Spleen (tissue), 11 donors: Measurements from ENCODE around the gene WDR70. TPM values are rescaled to one million over a fixed set of nuclear protein-coding genes. Genes with fewer than 3 reads are reported as not detected.

ENCODE experiments used
- DNase-seq: peaks from one replicate; pipeline ENCODE4 v3.0.0-alpha.2; 2020
- H3K27ac ChIP-seq, 8 donors: fragments of 200-600 bp; sonication (generic) in 7 of 8; 1 replicate in 4 of 8; 2 replicates in 4 of 8; pipeline versions ENCODE4 v1.5.0 to v1.8.0; 2016 to 2021; ENCODE audit warnings: inconsistent platforms in 4 of 8, mild to moderate bottlenecking in 4 of 8, moderate library complexity in 1 of 8
- H3K27me3 ChIP-seq, 7 donors: fragments of 200-600 bp; sonication (generic) in 6 of 7; replicated peaks in 1 of 7; 1 replicate in 4 of 7; 2 replicates in 3 of 7; pipeline versions ENCODE4 v1.5.0 to v1.8.0; 2016 to 2021; ENCODE audit warnings: inconsistent platforms in 3 of 7, mild to moderate bottlenecking in 1 of 7
- H3K36me3 ChIP-seq, 6 donors: fragments of 200-600 bp; sonication (generic) in 5 of 6; 1 replicate in 4 of 6; 2 replicates in 2 of 6; pipeline versions ENCODE4 v1.5.0 to v1.8.0; 2016 to 2021; ENCODE audit warnings: inconsistent platforms in 2 of 6
- H3K4me1 ChIP-seq, 6 donors: fragments of 200-600 bp; sonication (generic) in 5 of 6; 1 replicate in 3 of 6; 2 replicates in 3 of 6; pipeline versions ENCODE4 v1.5.0 to v1.8.0; 2016 to 2021; ENCODE audit warnings: inconsistent platforms in 3 of 6
- H3K4me3 ChIP-seq, 8 donors: fragments of 200-600 bp; sonication (generic) in 7 of 8; 1 replicate in 4 of 8; 2 replicates in 4 of 8; pipeline versions ENCODE4 v1.5.0 to v1.8.0; 2016 to 2021; ENCODE audit warnings: inconsistent platforms in 4 of 8, mild to moderate bottlenecking in 4 of 8, moderate library complexity in 2 of 8
- H3K9me3 ChIP-seq, 8 donors: fragments of 200-600 bp; sonication (generic) in 7 of 8; 1 replicate in 4 of 8; 2 replicates in 4 of 8; pipeline versions ENCODE4 v1.5.0 to v1.8.0; 2016 to 2021; ENCODE audit warnings: inconsistent platforms in 4 of 8
- POLR2A ChIP-seq, 3 donors: fragments of 450-650 bp; IDR thresholded peaks; one replicate each; pipeline ENCODE4 v1.5.1; 2017; ENCODE audit warnings: antibody characterized with exemption in 3 of 3, mild to moderate bottlenecking in 1 of 3
- POLR2AphosphoS5 ChIP-seq, 3 donors: sonication (generic); formaldehyde crosslinking; IDR thresholded peaks; one replicate each; pipeline ENCODE4 v1.5.1; 2017; ENCODE audit warnings: antibody characterized with exemption in 3 of 3
- WGBS, 5 donors: extraction: QIAGEN DNeasy Blood & Tissue Kit in 3 of 5; methylation state at CpG; one replicate each; pipeline versions ENCODE4 v1.1.5 to v1.1.7; 2013 to 2018; 5-methylcytosine and 5-hydroxymethylcytosine counted together
- intact Hi-C: fragments of 100-400 bp; cut with DNase I; formaldehyde crosslinking; loops from one replicate; pipeline ENCODE4 v1.15.0; 2023; ENCODE audit warnings: low total_unique reads
- polyA plus RNA-seq, 3 donors: library from polyadenylated mRNA; stranded (reverse); fragments of 200-250 nt; gene quantifications; one replicate each; pipeline ENCODE4 v1.2.1, GENCODE V29; 2013
- total RNA-seq, 7 donors: library from RNA; depleted of rRNA in 3 of 7; stranded (reverse); fragments of >200 nt in 3 of 7; fragmentation: NEBNext Ultra II Directional in 4 of 7; extraction: Animal tissue kit (Norgen Biotek cat#: 25700) in 4 of 7; gene quantifications; one replicate each; pipeline versions ENCODE4 v1.1.0 to v1.2.1, GENCODE V29; 2016 to 2021
- TF ChIP-seq, protein P1 (sequence below), 11 experiments: fragments of 200-600 bp in 7 of 11; fragments of 450-650 bp in 4 of 11; sonication (generic) in 4 of 11; IDR thresholded peaks in 8 of 11; conservative IDR thresholded peaks in 3 of 11; 1 replicate in 7 of 11; 2 replicates in 4 of 11; pipeline versions ENCODE4 v1.4.0 to v1.8.0; 2016 to 2021; ENCODE audit warnings: antibody characterized with exemption in 11 of 11, inconsistent platforms in 4 of 11, mild to moderate bottlenecking in 1 of 11
- donor health status: healthy with polysubstance abuse.
- donor health status: DM: no; HTN: no; CAD: no; lungs with moderate emphysema.
- donor health status: DM: no; HTN: no; CAD: no.
- donor health status: Bipolar disorder and iron deficiency.
- donor health status: healthy.
- donor health status: DM: no; HTN: no; CAD: no.
- donor health status: DM: yes; HTN: yes; CAD: no.

The WDR70 gene
- total and polyA plus RNA-seq, 10 donors = 24.7 to 51.7 (median 33.4) TPM

GRCh38 chr5:37709020-37709419, 329.9 kb downstream of the WDR70 start:
- Histone ChIP-seq H3K27me3 (no peaks in the 10 kb centered on the region), H3K9me3 (no peaks in the 10 kb centered on the region), H3K36me3 (peaks cover 0 to 33% (median 3%) of the 10 kb centered on the region in 6 donors), H3K4me1 (no peaks in the 10 kb centered on the region), H3K27ac (no peak overlapping the region), H3K4me3 (no peak overlapping the region)
- intact Hi-C loops = no loop called here
- no peak for DNase-seq
- TF ChIP-seq POLR2AphosphoS5 (IDR thresholded peaks at IDR 0.05) = no peak
- TF ChIP-seq, protein P1, sequence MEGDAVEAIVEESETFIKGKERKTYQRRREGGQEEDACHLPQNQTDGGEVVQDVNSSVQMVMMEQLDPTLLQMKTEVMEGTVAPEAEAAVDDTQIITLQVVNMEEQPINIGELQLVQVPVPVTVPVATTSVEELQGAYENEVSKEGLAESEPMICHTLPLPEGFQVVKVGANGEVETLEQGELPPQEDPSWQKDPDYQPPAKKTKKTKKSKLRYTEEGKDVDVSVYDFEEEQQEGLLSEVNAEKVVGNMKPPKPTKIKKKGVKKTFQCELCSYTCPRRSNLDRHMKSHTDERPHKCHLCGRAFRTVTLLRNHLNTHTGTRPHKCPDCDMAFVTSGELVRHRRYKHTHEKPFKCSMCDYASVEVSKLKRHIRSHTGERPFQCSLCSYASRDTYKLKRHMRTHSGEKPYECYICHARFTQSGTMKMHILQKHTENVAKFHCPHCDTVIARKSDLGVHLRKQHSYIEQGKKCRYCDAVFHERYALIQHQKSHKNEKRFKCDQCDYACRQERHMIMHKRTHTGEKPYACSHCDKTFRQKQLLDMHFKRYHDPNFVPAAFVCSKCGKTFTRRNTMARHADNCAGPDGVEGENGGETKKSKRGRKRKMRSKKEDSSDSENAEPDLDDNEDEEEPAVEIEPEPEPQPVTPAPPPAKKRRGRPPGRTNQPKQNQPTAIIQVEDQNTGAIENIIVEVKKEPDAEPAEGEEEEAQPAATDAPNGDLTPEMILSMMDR (IDR thresholded peaks at IDR 0.05 in 8 of 11, conservative IDR thresholded peaks at IDR 0.05 in 3 of 11) = no peak
- TF ChIP-seq POLR2A (IDR thresholded peaks at IDR 0.05) = no peak

DNA sequence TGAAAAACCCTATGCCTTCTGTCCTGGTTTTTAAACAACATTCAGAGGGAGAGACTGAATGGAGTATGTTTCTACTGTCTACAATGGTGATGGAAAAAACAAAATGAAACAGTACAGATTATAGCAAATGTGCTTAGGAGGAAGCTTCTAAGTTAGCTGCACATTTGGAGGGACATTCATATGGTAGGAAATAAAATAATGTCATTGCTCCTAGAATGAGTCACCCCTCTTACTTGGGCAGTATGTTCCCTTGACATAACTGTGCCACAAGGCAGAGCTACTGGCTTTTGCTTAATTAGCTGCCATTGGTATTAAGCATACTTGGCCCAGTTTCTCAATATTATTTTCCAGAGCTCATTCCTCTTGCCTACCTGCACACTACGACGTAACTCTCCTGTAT, 331.8 kb downstream of the WDR70 start:
- peaks cover 0 to 21% (median 0%) of the 10 kb centered on the region in 6 donors for H3K36me3 ChIP-seq
- no peaks in the 10 kb centered on the region for H3K4me1 ChIP-seq
- TF ChIP-seq, protein P1 (IDR thresholded peaks at IDR 0.05 in 8 of 11, conservative IDR thresholded peaks at IDR 0.05 in 3 of 11) = no peak
- TF ChIP-seq POLR2AphosphoS5 (IDR thresholded peaks at IDR 0.05) (no peak), POLR2A (IDR thresholded peaks at IDR 0.05) (no peak)
- intact Hi-C loops = no loop called here
- no peaks in the 10 kb centered on the region for H3K27me3 ChIP-seq
- H3K9me3 ChIP-seq = no peaks in the 10 kb centered on the region
- no peak for DNase-seq
- 90 to 98% (median 95%) methylated on average over 2 of the region's 2 CpGs for WGBS, 5 donors
- H3K27ac ChIP-seq = no peak overlapping the region
- no peak overlapping the region for H3K4me3 ChIP-seq

- no peak for DNase-seq
- peaks cover 0 to 8% (median 5%) of the 10 kb centered on the region in 6 donors for H3K4me1 ChIP-seq
- H3K27me3 ChIP-seq = no peaks in the 10 kb centered on the region
- H3K9me3 ChIP-seq = no peaks in the 10 kb centered on the region
- TF ChIP-seq POLR2AphosphoS5 (IDR thresholded peaks at IDR 0.05) = no peak
- no peak for TF ChIP-seq POLR2A (IDR thresholded peaks at IDR 0.05)
- TF ChIP-seq, protein P1 (IDR thresholded peaks at IDR 0.05 in 8 of 11, conservative IDR thresholded peaks at IDR 0.05 in 3 of 11) = no peak
- 81 to 91% (median 82%) methylated on average over 7 of the region's 7 CpGs for WGBS, 5 donors
- H3K4me3 ChIP-seq = no peak overlapping the region
- no peak overlapping the region for H3K27ac ChIP-seq
- intact Hi-C loops = no loop called here
- H3K36me3 ChIP-seq = peaks cover 0 to 21% (median 0%) of the 10 kb centered on the region in 6 donors
These were observed 333.6 kb downstream of the WDR70 start for GRCh38 chr5:37712750-37713149.

GRCh38 chr5:37714756-37715155, 335.6 kb downstream of the WDR70 start:
- no peak for TF ChIP-seq POLR2AphosphoS5 (IDR thresholded peaks at IDR 0.05)
- TF ChIP-seq, protein P1 (IDR thresholded peaks at IDR 0.05 in 8 of 11, conservative IDR thresholded peaks at IDR 0.05 in 3 of 11) = no peak
- TF ChIP-seq POLR2A (IDR thresholded peaks at IDR 0.05) = no peak
- intact Hi-C loops = no loop called here
- peaks cover 0 to 14% (median 6%) of the 10 kb centered on the region in 6 donors for H3K4me1 ChIP-seq
- no peak overlapping the region for H3K27ac ChIP-seq
- no peaks in the 10 kb centered on the region for H3K27me3 ChIP-seq
- DNase-seq = no peak
- H3K9me3 ChIP-seq = no peaks in the 10 kb centered on the region
- no peak overlapping the region for H3K4me3 ChIP-seq
- H3K36me3 ChIP-seq = peaks cover 0 to 16% (median 0%) of the 10 kb centered on the region in 6 donors
